Smooth muscle cell (in vitro differentiated cells): Measurements from ENCODE around the gene TPK1. TPM values are rescaled to one million over a fixed set of nuclear protein-coding genes. Genes with fewer than 3 reads are reported as not detected.

Experiments used
- DNase-seq: peaks from one replicate; lab custom pipeline; 2025; ENCODE audit not compliant: unreplicated experiment; lab: John Stamatoyannopoulos, UW
- H2AFZ ChIP-seq: fragments of 200-600 bp; sonication (generic); 2 replicates; pipeline ENCODE4 v1.6.0; 2016; ENCODE audit warnings: antibody characterized with exemption, low read depth, mild to moderate bottlenecking
- H3F3A ChIP-seq: fragments of 200-600 bp; sonication (generic); 2 replicates; pipeline ENCODE4 v1.6.0; 2017; ENCODE audit warnings: antibody characterized with exemption, low read depth
- H3K27ac ChIP-seq: fragments of 200-600 bp; sonication (generic); 2 replicates; pipeline ENCODE4 v1.5.1; 2016; ENCODE audit warnings: low read depth, mild to moderate bottlenecking
- H3K27me3 ChIP-seq: fragments of 200-600 bp; sonication (generic); 2 replicates; pipeline ENCODE4 v1.6.1; 2016; ENCODE audit warnings: low read depth, mild to moderate bottlenecking
- H3K36me3 ChIP-seq: fragments of 200-600 bp; sonication (generic); 2 replicates; pipeline ENCODE4 v1.5.1; 2016; ENCODE audit warnings: low read depth
- H3K4me1 ChIP-seq: fragments of 200-600 bp; sonication (generic); 2 replicates; pipeline ENCODE4 v1.5.1; 2016; ENCODE audit warnings: low read depth
- H3K4me2 ChIP-seq: fragments of 200-600 bp; sonication (generic); 2 replicates; pipeline ENCODE4 v1.6.0; 2016; ENCODE audit warnings: mild to moderate bottlenecking
- H3K4me3 ChIP-seq: fragments of 200-600 bp; sonication (generic); 2 replicates; pipeline ENCODE4 v1.5.1; 2016; ENCODE audit warnings: mild to moderate bottlenecking
- H3K79me2 ChIP-seq: fragments of 200-600 bp; sonication (generic); 2 replicates; pipeline ENCODE4 v1.6.0; 2016; ENCODE audit warnings: low read depth, mild to moderate bottlenecking
- H3K9ac ChIP-seq: fragments of 200-600 bp; sonication (generic); 2 replicates; pipeline ENCODE4 v1.6.0; 2016; ENCODE audit warnings: low read depth
- H3K9me3 ChIP-seq: fragments of 200-600 bp; sonication (generic); replicated peaks from 2 replicates; pipeline ENCODE4 v1.5.1; 2016; ENCODE audit warnings: low read depth
- H4K20me1 ChIP-seq: fragments of 200-600 bp; sonication (generic); 2 replicates; pipeline ENCODE4 v1.6.0; 2016; ENCODE audit warnings: low read depth
- WGBS: methylation state at CpG from one replicate; pipeline ENCODE4 v1.1.7; 2016; ENCODE audit warnings: low lambda C conversion rate; 5-methylcytosine and 5-hydroxymethylcytosine counted together
- polyA plus RNA-seq: library from polyadenylated mRNA; unstranded; fragments of >200 nt; fragmentation: Nextera tagmentation; extraction: Ambion mirVana; gene quantifications from 2 replicates; pipeline ENCODE4 v1.2.1, GENCODE V29; 2016
- total RNA-seq: library from RNA; depleted of rRNA; stranded (reverse); fragments of >200 nt; gene quantifications from 2 replicates; pipeline ENCODE4 v1.2.3, GENCODE V29; 2014
- TF ChIP-seq, protein P1 (sequence below): fragments of 200-600 bp; sonication (generic); IDR thresholded peaks from 2 replicates; pipeline ENCODE4 v1.5.1; 2017; ENCODE audit warnings: borderline replicate concordance, mild to moderate bottlenecking, antibody characterized with exemption; ENCODE audit not compliant: insufficient read depth, poor library complexity, severe bottlenecking

Gene TPK1
- total and polyA plus RNA-seq, 2 experiments from 2014 or later = 1.2 to 1.9 TPM

DNA sequence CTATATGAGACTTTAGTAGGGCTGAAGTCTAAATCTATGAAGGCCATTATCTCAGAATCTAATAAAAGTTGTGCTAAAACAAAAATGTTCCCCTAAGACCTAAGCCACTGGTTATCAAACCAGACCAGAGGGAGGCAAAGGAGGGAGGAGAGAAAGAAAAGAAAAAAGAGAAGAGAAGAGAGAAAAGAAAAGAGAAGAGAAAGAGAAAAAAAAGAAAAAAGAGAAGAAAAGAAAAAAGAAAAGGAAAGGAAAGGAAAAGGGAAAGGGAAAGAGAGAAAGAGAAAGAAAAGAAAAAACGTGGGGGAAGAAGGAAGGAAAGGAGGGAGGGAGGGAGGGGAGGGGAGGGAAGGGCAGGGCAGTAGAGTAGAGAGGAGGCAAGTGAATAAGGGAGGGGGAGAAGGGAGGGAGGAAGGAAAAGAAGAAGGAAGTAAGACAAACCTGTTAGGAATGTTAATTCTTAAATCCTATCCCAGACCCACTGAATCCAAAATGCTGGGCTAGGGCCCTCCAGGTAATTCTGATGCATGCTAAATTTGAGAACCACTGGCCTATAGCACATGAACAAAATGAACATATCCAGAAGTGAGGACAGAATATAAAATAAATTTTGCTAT lies 98.9 kb downstream of the TPK1 start:
- Histone ChIP-seq H3K27me3 (no peaks in the 10 kb centered on the region), H3K9ac (no peak overlapping the region), H3K4me1 (no peaks in the 10 kb centered on the region), H3K9me3 (no peaks in the 10 kb centered on the region), H4K20me1 (no peaks in the 10 kb centered on the region), H3K36me3 (no peaks in the 10 kb centered on the region), H3K27ac (no peak overlapping the region), H2AFZ (no peak overlapping the region), H3K79me2 (no peaks in the 10 kb centered on the region), H3F3A (no peaks in the 10 kb centered on the region), H3K4me3 (no peak overlapping the region), H3K4me2 (no peak overlapping the region)
- DNase-seq = no peak
- TF ChIP-seq, protein P1, sequence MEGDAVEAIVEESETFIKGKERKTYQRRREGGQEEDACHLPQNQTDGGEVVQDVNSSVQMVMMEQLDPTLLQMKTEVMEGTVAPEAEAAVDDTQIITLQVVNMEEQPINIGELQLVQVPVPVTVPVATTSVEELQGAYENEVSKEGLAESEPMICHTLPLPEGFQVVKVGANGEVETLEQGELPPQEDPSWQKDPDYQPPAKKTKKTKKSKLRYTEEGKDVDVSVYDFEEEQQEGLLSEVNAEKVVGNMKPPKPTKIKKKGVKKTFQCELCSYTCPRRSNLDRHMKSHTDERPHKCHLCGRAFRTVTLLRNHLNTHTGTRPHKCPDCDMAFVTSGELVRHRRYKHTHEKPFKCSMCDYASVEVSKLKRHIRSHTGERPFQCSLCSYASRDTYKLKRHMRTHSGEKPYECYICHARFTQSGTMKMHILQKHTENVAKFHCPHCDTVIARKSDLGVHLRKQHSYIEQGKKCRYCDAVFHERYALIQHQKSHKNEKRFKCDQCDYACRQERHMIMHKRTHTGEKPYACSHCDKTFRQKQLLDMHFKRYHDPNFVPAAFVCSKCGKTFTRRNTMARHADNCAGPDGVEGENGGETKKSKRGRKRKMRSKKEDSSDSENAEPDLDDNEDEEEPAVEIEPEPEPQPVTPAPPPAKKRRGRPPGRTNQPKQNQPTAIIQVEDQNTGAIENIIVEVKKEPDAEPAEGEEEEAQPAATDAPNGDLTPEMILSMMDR = no peak
- WGBS = no CpG with 5 or more reads among the region's 1 CpG

DNA sequence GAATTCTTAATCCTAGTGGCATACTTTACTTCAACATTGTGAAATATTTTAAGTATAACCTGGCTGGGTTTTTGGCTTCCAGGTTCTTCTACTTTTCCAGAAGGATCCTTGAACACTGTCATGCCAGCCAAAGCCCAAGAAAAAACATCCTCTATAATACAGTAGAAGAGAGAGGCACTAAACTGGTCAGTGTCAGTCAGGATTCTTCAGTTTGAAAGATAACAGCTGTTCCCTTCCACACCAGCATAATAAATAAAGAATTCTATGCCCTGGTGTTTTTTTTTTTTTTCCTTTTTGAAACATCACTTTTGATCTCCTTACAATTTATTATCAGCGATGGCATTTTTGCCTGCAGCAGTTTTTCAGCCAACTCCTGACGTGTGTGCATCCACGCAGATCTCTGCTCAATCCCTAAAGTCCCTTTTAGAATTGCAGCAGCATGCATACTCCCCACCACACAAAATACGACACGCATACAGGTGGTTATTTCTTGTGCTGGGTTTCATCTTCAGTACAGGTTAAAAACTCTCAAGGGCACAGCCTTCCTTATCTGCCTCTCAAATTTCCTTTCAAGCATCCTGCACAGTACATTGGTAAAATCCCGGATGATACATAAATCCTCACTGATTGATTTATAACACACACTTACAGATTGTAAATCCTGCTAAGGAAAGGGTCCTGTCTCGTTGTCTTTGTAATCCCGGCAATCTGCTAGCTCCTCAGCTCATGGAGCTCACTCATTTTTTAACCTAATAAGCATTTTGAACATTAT lies 100.2 kb downstream of the TPK1 start:
- no peaks in the 10 kb centered on the region for H3K79me2 ChIP-seq
- no peak overlapping the region for H3K4me3 ChIP-seq
- no peaks in the 10 kb centered on the region for H3K27me3 ChIP-seq
- no peaks in the 10 kb centered on the region for H3K4me1 ChIP-seq
- DNase-seq = no peak
- H3K4me2 ChIP-seq = no peak overlapping the region
- TF ChIP-seq, protein P1 = no peak
- H4K20me1 ChIP-seq = no peaks in the 10 kb centered on the region
- H3K9me3 ChIP-seq = no peaks in the 10 kb centered on the region
- 53% methylated on average over 8 of the region's 8 CpGs for WGBS
- no peak overlapping the region for H2AFZ ChIP-seq
- H3K9ac ChIP-seq = no peak overlapping the region
- no peaks in the 10 kb centered on the region for H3F3A ChIP-seq
- H3K27ac ChIP-seq = no peak overlapping the region
- H3K36me3 ChIP-seq = no peaks in the 10 kb centered on the region

DNA sequence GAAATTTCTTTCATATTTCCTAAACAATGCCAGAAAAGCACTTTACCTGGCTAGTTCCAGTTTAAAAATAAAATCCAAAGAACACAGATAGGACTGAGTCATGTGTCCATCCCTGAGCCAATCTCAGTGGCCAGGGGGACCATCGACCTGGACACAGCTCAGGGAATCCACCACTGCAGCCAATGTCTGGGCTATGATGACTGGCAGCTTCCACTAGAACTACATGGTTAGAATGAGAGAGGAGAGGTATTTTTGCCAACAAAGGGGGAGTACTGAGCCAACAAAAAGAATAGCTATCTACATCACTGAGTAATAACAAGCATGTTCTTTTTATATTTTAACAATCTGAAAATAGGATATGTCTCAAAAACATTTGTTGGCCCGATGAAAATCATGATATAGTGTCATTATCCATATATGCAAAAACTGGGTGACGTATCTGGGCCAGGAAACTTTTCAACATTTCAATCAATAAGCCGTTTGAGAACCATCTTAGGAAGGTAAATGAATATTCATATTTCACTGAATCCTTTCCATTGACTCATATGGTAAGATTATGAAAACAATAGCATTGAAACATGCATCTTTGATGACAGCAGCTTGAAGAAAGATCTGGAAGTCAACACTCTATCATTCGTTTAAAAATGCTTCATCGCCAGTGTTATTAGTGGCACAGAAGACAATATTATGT lies 104.0 kb downstream of the TPK1 start:
- DNase-seq = no peak
- no peaks in the 10 kb centered on the region for H3K27me3 ChIP-seq
- 93% methylated on average over 6 of the region's 6 CpGs for WGBS

More for the DNA sequence above, 104.0 kb downstream of the TPK1 start:
- Histone ChIP-seq H3K79me2 (no peaks in the 10 kb centered on the region), H3K4me1 (no peaks in the 10 kb centered on the region), H3K4me2 (no peak overlapping the region), H3K9ac (no peak overlapping the region), H3K4me3 (no peak overlapping the region), H2AFZ (no peak overlapping the region), H4K20me1 (no peaks in the 10 kb centered on the region), H3K9me3 (no peaks in the 10 kb centered on the region), H3K27ac (no peak overlapping the region), H3K36me3 (no peaks in the 10 kb centered on the region), H3F3A (no peaks in the 10 kb centered on the region)
- TF ChIP-seq, protein P1 = no peak
